ENCODE data around the gene PIRT. TPM values are rescaled to one million over a fixed set of nuclear protein-coding genes. Genes with fewer than 3 reads are reported as not detected.
"Not testable (repeated sequence)": the region's sequence is repeated elsewhere in the genome, so short reads cannot be mapped to it uniquely, and the experiment has no call there.

PIRT gene
- total RNA-seq (under 1 TPM in 1 of 2 donors, not detected in 1; 0.18 TPM), polyA plus RNA-seq (not detected)
- long read RNA-seq, donor 1: 0 reads
- long read RNA-seq, donor 2, partial matches to known transcripts: 0 of 2 reads
- long read RNA-seq, donor 2, other reads (novel, unspliced or antisense): 2 of 2 reads

GRCh38 chr17:10837921-10838320 is at the start of gene PIRT:
Gene PIRT (minus strand): TSS chr17:10838087. CDS start chr17:10825645, 12,442 bp downstream.
- DNase-seq: no peak
- Histone ChIP-seq H3K36me3 (ENCODE audit: control insufficient read depth in 1 of 2, insufficient read depth in 2 of 2, low read length in 1 of 2) (no peaks in the 10 kb centered on the region), H3K4me1 (ENCODE audit: control insufficient read depth in 1 of 2, insufficient read depth in 2 of 2, low read length in 2 of 2) (no peaks in the 10 kb centered on the region), H3K27ac (ENCODE audit: low read depth in 1 of 2, low read length in 2 of 2) (no peak within 1 kb of the TSS), H3K4me3 (ENCODE audit: low read length in 2 of 2) (no peak within 1 kb of the TSS), H3K9me3 (ENCODE audit: control insufficient read depth, low read length) (no peaks in the 10 kb centered on the region), H3K27me3 (ENCODE audit: control insufficient read depth in 1 of 2, insufficient read depth in 2 of 2, low read length in 1 of 2) (no peaks in the 10 kb centered on the region)
- WGBS, 2 donors: 62 to 67% methylated on average over 8 of the region's 8 CpGs
- ATAC-seq (ENCODE audit: low FRiP score): no peak
- intact Hi-C loops (cut with DNase I): no loop called here

GRCh38 chr17:10881959-10882358 is 44.1 kb upstream of the PIRT start:
- intact Hi-C loops (cut with DNase I): no loop called here

DNA sequence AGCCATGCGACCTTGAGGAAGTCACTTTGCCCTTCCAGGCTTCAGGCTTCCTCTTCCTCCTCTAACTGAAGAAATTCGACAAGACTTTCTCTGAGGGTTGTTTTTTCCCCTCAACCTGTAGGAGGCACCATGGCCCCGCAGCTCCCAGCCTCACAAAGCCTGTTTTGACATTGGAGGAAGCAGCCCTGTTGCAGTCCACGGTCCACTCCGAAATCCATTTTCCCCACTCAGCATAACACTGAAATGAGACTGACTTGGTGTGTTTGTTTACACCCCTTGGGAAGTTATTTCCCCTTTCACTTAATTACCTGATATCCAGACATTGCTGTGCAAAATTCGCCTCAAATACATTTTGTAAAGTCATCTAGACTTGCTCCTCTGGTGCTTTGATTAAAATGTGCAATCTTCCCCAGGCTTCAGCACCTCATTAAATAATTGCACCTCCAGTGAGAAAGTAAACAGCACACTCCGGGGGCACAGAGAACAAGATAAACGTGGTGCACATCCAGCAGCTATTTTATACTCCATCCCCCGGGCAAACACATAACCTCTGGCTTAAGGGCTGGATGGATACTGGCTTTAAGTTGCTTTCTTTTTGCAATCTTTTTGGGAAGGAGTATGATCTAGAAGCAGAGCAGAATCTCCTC is 41.4 kb upstream of the PIRT start:
- DNase-seq: no peak
- no peaks in the 10 kb centered on the region for H3K27me3 ChIP-seq (ENCODE audit: control insufficient read depth in 1 of 2, insufficient read depth in 2 of 2, low read length in 1 of 2)
- no peak for ATAC-seq (ENCODE audit: low FRiP score)
- no peaks in the 10 kb centered on the region for H3K9me3 ChIP-seq (ENCODE audit: control insufficient read depth, low read length)
- no peak overlapping the region for H3K27ac ChIP-seq (ENCODE audit: low read depth in 1 of 2, low read length in 2 of 2)
- no peaks in the 10 kb centered on the region for H3K36me3 ChIP-seq (ENCODE audit: control insufficient read depth in 1 of 2, insufficient read depth in 2 of 2, low read length in 1 of 2)
- H3K4me1 ChIP-seq (ENCODE audit: control insufficient read depth in 1 of 2, insufficient read depth in 2 of 2, low read length in 2 of 2): no peaks in the 10 kb centered on the region
- intact Hi-C loops (cut with DNase I): loop anchor here in 1 of 2 donors (10.0 kb wide), 1 partner anchor 1105 kb away; no protein-coding TSS in a partner anchor
- WGBS, 2 donors: 10 to 13% methylated on average over 9 of the region's 9 CpGs
- H3K4me3 ChIP-seq (ENCODE audit: low read length in 2 of 2): no peak overlapping the region

More at GRCh38 chr17:10881959-10882358, 44.1 kb upstream of the PIRT start:
- ATAC-seq (ENCODE audit: low FRiP score) (no peak), DNase-seq (no peak)
- Histone ChIP-seq H3K4me1 (ENCODE audit: control insufficient read depth in 1 of 2, insufficient read depth in 2 of 2, low read length in 2 of 2) (no peaks in the 10 kb centered on the region), H3K4me3 (ENCODE audit: low read length in 2 of 2) (no peak overlapping the region), H3K36me3 (ENCODE audit: control insufficient read depth in 1 of 2, insufficient read depth in 2 of 2, low read length in 1 of 2) (no peaks in the 10 kb centered on the region), H3K27ac (ENCODE audit: low read depth in 1 of 2, low read length in 2 of 2) (no peak overlapping the region), H3K27me3 (ENCODE audit: control insufficient read depth in 1 of 2, insufficient read depth in 2 of 2, low read length in 1 of 2) (no peaks in the 10 kb centered on the region), H3K9me3 (ENCODE audit: control insufficient read depth, low read length) (no peaks in the 10 kb centered on the region)
- WGBS, 2 donors: 26 to 38% methylated on average over 4 of the region's 4 CpGs

- no peaks in the 10 kb centered on the region for H3K4me1 ChIP-seq (ENCODE audit: control insufficient read depth in 1 of 2, insufficient read depth in 2 of 2, low read length in 2 of 2)
- peaks cover 0 to 1% of the 10 kb centered on the region in 2 donors for H3K27me3 ChIP-seq (ENCODE audit: control insufficient read depth in 1 of 2, insufficient read depth in 2 of 2, low read length in 1 of 2)
- WGBS, 2 donors: 0 to 3% methylated on average over 7 of the region's 7 CpGs
- H3K36me3 ChIP-seq (ENCODE audit: control insufficient read depth in 1 of 2, insufficient read depth in 2 of 2, low read length in 1 of 2): no peaks in the 10 kb centered on the region
- H3K4me3 ChIP-seq (ENCODE audit: low read length in 2 of 2): no peak overlapping the region
- no peaks in the 10 kb centered on the region for H3K9me3 ChIP-seq (ENCODE audit: control insufficient read depth, low read length)
- DNase-seq (no peak), ATAC-seq (ENCODE audit: low FRiP score) (no peak)
- no peak overlapping the region for H3K27ac ChIP-seq (ENCODE audit: low read depth in 1 of 2, low read length in 2 of 2)
- intact Hi-C loops (cut with DNase I): loop anchor here in 1 of 2 donors (10.0 kb wide), 1 partner anchor 1109 kb away; no protein-coding TSS in a partner anchor
Observed at GRCh38 chr17:10875984-10876555, 38.2 kb upstream of the PIRT start.

DNA sequence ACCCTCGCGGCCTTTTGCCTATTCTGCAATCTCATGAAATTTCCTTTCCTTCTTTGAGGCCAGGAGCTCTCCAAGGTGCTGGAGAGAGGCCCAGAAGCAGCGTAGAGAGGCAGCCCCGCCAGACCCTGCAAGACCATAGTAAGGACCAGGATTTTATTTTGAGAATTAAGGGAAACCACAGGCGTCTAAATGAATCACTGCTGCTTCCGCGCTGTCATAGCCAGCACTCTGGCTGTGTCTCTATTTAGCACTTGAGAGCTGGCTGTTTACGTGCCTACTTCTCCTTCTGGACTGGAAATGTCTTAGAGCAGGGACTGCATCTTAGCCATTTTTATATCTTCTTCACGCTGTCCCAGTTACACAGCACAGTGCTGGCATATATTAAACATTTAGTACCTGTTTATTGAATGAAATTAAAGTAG is 37.6 kb upstream of the PIRT start:
- ATAC-seq (ENCODE audit: low FRiP score) (no peak), DNase-seq (no peak)
- WGBS, 2 donors: 18% methylated on average over 9 of the region's 9 CpGs
- intact Hi-C loops (cut with DNase I): loop anchor here in 1 of 2 donors (10.0 kb wide), 1 partner anchor 1109 kb away; no protein-coding TSS in a partner anchor
- Histone ChIP-seq H3K4me1 (ENCODE audit: control insufficient read depth in 1 of 2, insufficient read depth in 2 of 2, low read length in 2 of 2) (no peaks in the 10 kb centered on the region), H3K27ac (ENCODE audit: low read depth in 1 of 2, low read length in 2 of 2) (no peak overlapping the region), H3K36me3 (ENCODE audit: control insufficient read depth in 1 of 2, insufficient read depth in 2 of 2, low read length in 1 of 2) (no peaks in the 10 kb centered on the region), H3K9me3 (ENCODE audit: control insufficient read depth, low read length) (no peaks in the 10 kb centered on the region), H3K4me3 (ENCODE audit: low read length in 2 of 2) (no peak overlapping the region), H3K27me3 (ENCODE audit: control insufficient read depth in 1 of 2, insufficient read depth in 2 of 2, low read length in 1 of 2) (peaks cover 0 to 1% of the 10 kb centered on the region in 2 donors)

DNA sequence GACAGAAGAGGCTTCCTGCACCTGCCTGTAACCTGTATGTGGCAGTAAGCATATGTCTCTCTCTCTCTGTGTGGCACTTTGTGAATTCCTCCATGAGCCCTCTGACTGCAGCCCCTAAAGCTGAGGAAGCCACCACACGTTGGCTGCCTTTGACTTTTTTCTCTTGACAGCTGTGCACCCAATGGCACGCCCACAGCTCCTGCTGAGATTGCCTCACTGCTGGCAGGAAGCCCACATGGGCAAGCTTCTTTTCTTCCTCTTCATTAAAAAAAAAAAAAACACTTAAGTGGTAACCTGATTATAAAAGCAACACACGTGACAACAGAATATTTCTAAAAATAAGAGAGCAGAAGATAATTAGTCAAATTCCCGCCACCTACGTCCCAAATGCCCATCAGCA is 34.0 kb upstream of the PIRT start:
- no peak for DNase-seq
- Histone ChIP-seq H3K27me3 (ENCODE audit: control insufficient read depth in 1 of 2, insufficient read depth in 2 of 2, low read length in 1 of 2) (peaks cover 0 to 1% of the 10 kb centered on the region in 2 donors), H3K27ac (ENCODE audit: low read depth in 1 of 2, low read length in 2 of 2) (no peak overlapping the region), H3K4me1 (ENCODE audit: control insufficient read depth in 1 of 2, insufficient read depth in 2 of 2, low read length in 2 of 2) (no peaks in the 10 kb centered on the region), H3K36me3 (ENCODE audit: control insufficient read depth in 1 of 2, insufficient read depth in 2 of 2, low read length in 1 of 2) (no peaks in the 10 kb centered on the region), H3K4me3 (ENCODE audit: low read length in 2 of 2) (no peak overlapping the region), H3K9me3 (ENCODE audit: control insufficient read depth, low read length) (no peaks in the 10 kb centered on the region)
- intact Hi-C loops (cut with DNase I): loop anchor here in 1 of 2 donors (10.0 kb wide), 1 partner anchor 1113 kb away; no protein-coding TSS in a partner anchor
- 50 to 52% methylated on average over 5 of the region's 5 CpGs for WGBS, 2 donors
- no peak for ATAC-seq (ENCODE audit: low FRiP score)

- Histone ChIP-seq H3K9me3 (ENCODE audit: control insufficient read depth, low read length) (no peaks in the 10 kb centered on the region), H3K4me3 (ENCODE audit: low read length in 2 of 2) (no peak overlapping the region), H3K27me3 (ENCODE audit: control insufficient read depth in 1 of 2, insufficient read depth in 2 of 2, low read length in 1 of 2) (peaks cover 0 to 1% of the 10 kb centered on the region in 2 donors), H3K36me3 (ENCODE audit: control insufficient read depth in 1 of 2, insufficient read depth in 2 of 2, low read length in 1 of 2) (no peaks in the 10 kb centered on the region), H3K4me1 (ENCODE audit: control insufficient read depth in 1 of 2, insufficient read depth in 2 of 2, low read length in 2 of 2) (no peaks in the 10 kb centered on the region), H3K27ac (ENCODE audit: low read depth in 1 of 2, low read length in 2 of 2) (no peak overlapping the region)
- ATAC-seq (ENCODE audit: low FRiP score) (no peak), DNase-seq (no peak)
- 83 to 87% methylated on average over 8 of the region's 8 CpGs for WGBS, 2 donors
- intact Hi-C loops (cut with DNase I): loop anchor here in 1 of 2 donors (10.0 kb wide), 1 partner anchor 1114 kb away; no protein-coding TSS in a partner anchor
Observed at GRCh38 chr17:10870336-10871050, 32.6 kb upstream of the PIRT start.

DNA sequence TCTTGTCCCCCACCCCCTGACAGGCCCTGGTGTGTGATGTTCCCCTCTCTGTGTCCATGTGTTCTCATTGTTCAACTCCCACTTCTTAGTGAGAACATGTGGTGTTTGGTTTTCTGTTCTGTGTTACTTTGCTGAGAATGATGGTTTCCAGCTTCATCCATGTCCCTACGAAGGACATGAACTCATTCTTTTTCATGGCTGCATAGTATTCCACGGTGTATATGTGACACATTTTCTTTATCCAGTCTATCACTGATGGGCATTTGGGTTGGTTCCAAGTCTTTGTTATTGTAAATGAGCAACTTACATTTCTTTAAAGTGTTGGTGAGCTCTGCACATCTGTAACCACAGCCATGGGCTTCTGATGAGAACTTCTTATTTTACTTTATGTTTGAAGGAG is 30.9 kb upstream of the PIRT start:
- H3K4me3 ChIP-seq (ENCODE audit: low read length in 2 of 2); H3K9me3 ChIP-seq (ENCODE audit: control insufficient read depth, low read length); ATAC-seq (ENCODE audit: low FRiP score); H3K27me3 ChIP-seq (ENCODE audit: control insufficient read depth in 1 of 2, insufficient read depth in 2 of 2, low read length in 1 of 2); H3K36me3 ChIP-seq (ENCODE audit: control insufficient read depth in 1 of 2, insufficient read depth in 2 of 2, low read length in 1 of 2); H3K27ac ChIP-seq (ENCODE audit: low read depth in 1 of 2, low read length in 2 of 2); intact Hi-C loops (cut with DNase I); H3K4me1 ChIP-seq (ENCODE audit: control insufficient read depth in 1 of 2, insufficient read depth in 2 of 2, low read length in 2 of 2); DNase-seq: not testable (repeated sequence)
- WGBS, 2 donors: 89% methylated on average over 2 of the region's 2 CpGs
